ENCODE measurements around the gene GPR151.

GPR151 gene

DNA sequence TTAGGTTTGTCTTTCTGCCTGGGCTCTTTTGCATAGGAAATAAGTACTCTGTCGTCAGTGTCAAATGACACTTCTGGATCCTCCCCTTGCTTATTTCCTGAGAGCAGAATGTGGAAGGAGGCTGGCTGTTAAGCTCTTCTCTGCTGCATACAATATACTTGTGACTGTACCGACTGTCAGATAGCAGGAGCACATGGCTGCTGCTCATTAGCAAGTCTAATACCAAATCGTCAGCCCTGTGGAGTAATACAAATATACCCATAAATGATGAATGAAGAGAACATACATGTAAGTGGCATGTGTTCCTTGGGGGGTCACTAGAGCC is at the start of gene GPR151:
GPR151 (minus strand) TSS at position 40 of the 325 bp plus-strand sequence. CDS start 77 bp downstream, outside the sequence.
- H3K27ac ChIP-seq (ENCODE audit: low read length), result no peak within 1 kb of the TSS
- no peak within 1 kb of the TSS for H3K4me3 ChIP-seq (ENCODE audit: low read length)
- H4K20me1 ChIP-seq (ENCODE audit: insufficient read depth, low read length), result no peaks in the 10 kb centered on the region
- H2AFZ ChIP-seq (ENCODE audit: low read depth, low read length), result no peak within 1 kb of the TSS
- H3K36me3 ChIP-seq (replicated peaks; ENCODE audit: low read depth, low read length), result peaks cover 10% of the 10 kb centered on the region
- H3K9me3 ChIP-seq (ENCODE audit: insufficient read depth, low read length), result no peaks in the 10 kb centered on the region
- H3K4me2 ChIP-seq (ENCODE audit: low read length), result no peak within 1 kb of the TSS
- no peaks in the 10 kb centered on the region for H3K4me1 ChIP-seq (ENCODE audit: low read length)
- H3K27me3 ChIP-seq (ENCODE audit: low read depth, low read length), result no peaks in the 10 kb centered on the region
- TF ChIP-seq CTCF (IDR thresholded peaks at IDR 0.05; ENCODE audit: low read depth, low read length), result no peak
- TF ChIP-seq EZH2phosphoT487 (IDR thresholded peaks at IDR 0.05; ENCODE audit: low read depth), result no peak
- no peaks in the 10 kb centered on the region for H3K79me2 ChIP-seq (ENCODE audit: low read length)
- H3K9ac ChIP-seq (ENCODE audit: low read length), result no peak within 1 kb of the TSS

- Histone ChIP-seq H3K4me3 (ENCODE audit: low read length) (no peak overlapping the region), H3K4me1 (ENCODE audit: low read length) (no peaks in the 10 kb centered on the region), H3K27me3 (ENCODE audit: low read depth, low read length) (no peaks in the 10 kb centered on the region), H2AFZ (ENCODE audit: low read depth, low read length) (no peak overlapping the region), H3K4me2 (ENCODE audit: low read length) (no peak overlapping the region), H3K36me3 (replicated peaks; ENCODE audit: low read depth, low read length) (no peaks in the 10 kb centered on the region), H3K79me2 (ENCODE audit: low read length) (no peaks in the 10 kb centered on the region), H3K27ac (ENCODE audit: low read length) (no peak overlapping the region), H3K9ac (ENCODE audit: low read length) (no peak overlapping the region), H3K9me3 (ENCODE audit: insufficient read depth, low read length) (no peaks in the 10 kb centered on the region), H4K20me1 (ENCODE audit: insufficient read depth, low read length) (no peaks in the 10 kb centered on the region)
- TF ChIP-seq EZH2phosphoT487 (IDR thresholded peaks at IDR 0.05; ENCODE audit: low read depth) (no peak), CTCF (IDR thresholded peaks at IDR 0.05; ENCODE audit: low read depth, low read length) (no peak)
Observed at GRCh38 chr5:146564007-146564762, 48.2 kb upstream of the GPR151 start.

DNA sequence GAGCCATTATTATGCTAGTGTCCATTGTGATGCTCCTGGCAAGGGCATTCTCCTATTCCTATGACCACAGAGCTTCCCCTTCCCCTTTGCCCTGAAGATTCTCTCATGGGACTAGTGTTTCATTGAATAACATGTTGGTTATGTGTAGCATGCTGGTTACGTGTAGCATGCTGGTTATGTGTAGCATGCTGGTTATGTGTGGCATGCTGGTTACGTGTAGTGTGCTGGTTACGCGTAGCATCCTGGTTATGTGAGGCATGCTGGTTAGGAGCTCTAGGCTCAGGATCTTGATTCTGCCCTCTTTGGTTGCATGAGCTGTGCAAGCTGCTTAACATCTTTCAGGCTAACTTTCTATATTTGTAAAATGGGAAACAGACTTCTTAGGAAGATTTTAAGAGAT is 46.5 kb upstream of the GPR151 start:
- H3K4me2 ChIP-seq (ENCODE audit: low read length), result no peak overlapping the region
- H4K20me1 ChIP-seq (ENCODE audit: insufficient read depth, low read length), result no peaks in the 10 kb centered on the region

GRCh38 chr5:146561711-146562110 is 45.7 kb upstream of the GPR151 start:
- H3K36me3 ChIP-seq (replicated peaks; ENCODE audit: low read depth, low read length), result no peaks in the 10 kb centered on the region
- H3K27ac ChIP-seq (ENCODE audit: low read length), result no peak overlapping the region
- no peak overlapping the region for H3K9ac ChIP-seq (ENCODE audit: low read length)
- H3K4me3 ChIP-seq (ENCODE audit: low read length), result no peak overlapping the region
- H3K4me1 ChIP-seq (ENCODE audit: low read length), result no peaks in the 10 kb centered on the region
- H2AFZ ChIP-seq (ENCODE audit: low read depth, low read length), result no peak overlapping the region
- H3K9me3 ChIP-seq (ENCODE audit: insufficient read depth, low read length), result no peaks in the 10 kb centered on the region
- TF ChIP-seq EZH2phosphoT487 (IDR thresholded peaks at IDR 0.05; ENCODE audit: low read depth) (no peak), CTCF (IDR thresholded peaks at IDR 0.05; ENCODE audit: low read depth, low read length) (no peak)
- H3K4me2 ChIP-seq (ENCODE audit: low read length), result no peak overlapping the region
- no peaks in the 10 kb centered on the region for H4K20me1 ChIP-seq (ENCODE audit: insufficient read depth, low read length)
- no peaks in the 10 kb centered on the region for H3K79me2 ChIP-seq (ENCODE audit: low read length)
- no peaks in the 10 kb centered on the region for H3K27me3 ChIP-seq (ENCODE audit: low read depth, low read length)

More for the DNA sequence above, 46.5 kb upstream of the GPR151 start:
- H3K27me3 ChIP-seq (ENCODE audit: low read depth, low read length), result no peaks in the 10 kb centered on the region
- no peaks in the 10 kb centered on the region for H3K9me3 ChIP-seq (ENCODE audit: insufficient read depth, low read length)
- H3K27ac ChIP-seq (ENCODE audit: low read length), result no peak overlapping the region
- no peak overlapping the region for H2AFZ ChIP-seq (ENCODE audit: low read depth, low read length)
- H3K4me3 ChIP-seq (ENCODE audit: low read length), result no peak overlapping the region
- no peaks in the 10 kb centered on the region for H3K36me3 ChIP-seq (replicated peaks; ENCODE audit: low read depth, low read length)
- no peaks in the 10 kb centered on the region for H3K4me1 ChIP-seq (ENCODE audit: low read length)
- no peak overlapping the region for H3K9ac ChIP-seq (ENCODE audit: low read length)
- no peaks in the 10 kb centered on the region for H3K79me2 ChIP-seq (ENCODE audit: low read length)
- no peak for TF ChIP-seq EZH2phosphoT487 (IDR thresholded peaks at IDR 0.05; ENCODE audit: low read depth)
- no peak for TF ChIP-seq CTCF (IDR thresholded peaks at IDR 0.05; ENCODE audit: low read depth, low read length)
